22Rv1 (cell line): ENCODE data around the gene HCK.

Source experiments
- CTCF ChIP-seq: fragments of 450-650 bp; IDR thresholded peaks from 2 replicates; pipeline ENCODE4 v1.5.1; 2017; ENCODE audit warnings: mild to moderate bottlenecking
- ZFX ChIP-seq: fragments of 450-650 bp; IDR thresholded peaks from 2 replicates; pipeline ENCODE4 v1.6.1; 2017; ENCODE audit warnings: antibody characterized with exemption, borderline replicate concordance

DNA sequence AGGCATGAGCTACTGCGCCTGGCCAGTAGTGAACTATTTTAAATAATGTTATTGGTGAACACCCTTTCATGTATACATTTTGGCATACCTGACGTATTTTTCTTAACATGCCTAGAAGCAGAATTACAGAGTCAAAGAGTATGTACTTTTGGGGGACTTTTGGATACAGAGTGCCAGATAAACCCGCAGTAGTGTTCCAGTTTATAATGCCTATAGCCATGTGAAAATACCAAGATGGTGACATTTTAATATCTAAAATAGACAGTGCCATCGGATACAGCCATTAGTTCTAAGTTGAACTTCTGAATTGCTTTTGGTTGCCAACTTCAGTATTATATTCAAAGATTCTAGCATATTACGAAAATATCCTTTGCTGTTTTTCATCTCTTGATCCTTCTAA is 77.8 kb downstream of the HCK start:
- TF ChIP-seq CTCF: no peak
- TF ChIP-seq ZFX: no peak
